Measurements from ENCODE around the gene DNAJC22. TPM values are rescaled to one million over a fixed set of nuclear protein-coding genes. Genes with fewer than 3 reads are reported as not detected.
A peak's percentile ranks its signal among the peaks of the same experiment; 100 is the strongest.

DNAJC22 gene
- total and polyA plus RNA-seq, 9 of the 15 experiments (the other 6 are each of a cell fraction or from before 2014, with no cell fraction given), result 0.10 to 1.2 (median 0.47) TPM

DNA sequence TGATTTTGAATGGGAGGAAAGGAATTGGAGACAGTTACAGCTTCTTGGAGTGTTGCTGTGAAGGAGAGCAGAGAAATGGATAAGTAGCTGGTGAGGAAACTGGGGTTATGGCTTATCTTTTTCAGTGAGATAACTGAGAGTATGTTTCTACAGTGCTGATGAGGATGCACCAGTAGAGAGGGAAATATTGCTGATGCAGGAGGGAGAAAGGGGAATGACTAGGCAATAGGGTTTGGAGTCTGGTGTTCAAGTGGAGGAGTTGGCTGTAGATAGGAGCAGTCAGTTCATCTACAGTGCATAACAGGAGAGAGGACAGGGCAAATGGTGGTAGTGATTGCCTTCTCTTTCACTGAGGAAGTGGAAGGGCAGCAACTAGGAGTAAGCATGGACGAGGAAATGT, 53.6 kb downstream of the DNAJC22 start (continued):
- TF ChIP-seq ARNT (IDR thresholded peaks at IDR 0.05), result 0 out of 4 replicates have a peak, but pooled peaks of 1 of the 2 experiments have one; percentile 46
- 0 out of 2 replicates have a peak, but pooled peaks have one; percentile 15 for TF ChIP-seq MYC (IDR thresholded peaks at IDR 0.05; ENCODE audit: low read depth, low read length)
- no peak for TF ChIP-seq MYC (CRISPR knock-in tag; IDR thresholded peaks at IDR 0.05; ENCODE audit: borderline replicate concordance, low read depth)
- TF ChIP-seq NFYB (IDR thresholded peaks at IDR 0.05; ENCODE audit: extremely low read depth, insufficient read length), result no peak
- no peak for TF ChIP-seq HMG20B (CRISPR knock-in tag; IDR thresholded peaks at IDR 0.05)
- TF ChIP-seq NR2C2 (CRISPR knock-in tag; IDR thresholded peaks at IDR 0.05), result no peak
- no peak for TF ChIP-seq NR2C2 (tag; IDR thresholded peaks at IDR 0.05)
- TF ChIP-seq MAFK (IDR thresholded peaks at IDR 0.05; ENCODE audit: low read length), result peak; percentile 93
- no peak for TF ChIP-seq RBFOX2 (IDR thresholded peaks at IDR 0.05; ENCODE audit: low read depth, low read length)
- no peak for TF ChIP-seq CHCHD3 (CRISPR knock-in tag; IDR thresholded peaks at IDR 0.05)
- TF ChIP-seq CTCFL (IDR thresholded peaks at IDR 0.05; ENCODE audit: borderline replicate concordance, insufficient read depth, low read depth, low read length, poor library complexity, severe bottlenecking), result no peak
- peak; percentile 100 for TF ChIP-seq ZNF316 (IDR thresholded peaks at IDR 0.05)
- no peak for TF ChIP-seq RBM25 (IDR thresholded peaks at IDR 0.05; ENCODE audit: low read depth, low read length, severe bottlenecking)
- no peak for TF ChIP-seq PHB (CRISPR knock-in tag; IDR thresholded peaks at IDR 0.05)
- TF ChIP-seq ZSCAN29 (IDR thresholded peaks at IDR 0.05), result no peak
- TF ChIP-seq CREB1 (IDR thresholded peaks at IDR 0.05), result no peak
- no peak for TF ChIP-seq CREB1 (CRISPR knock-in tag; IDR thresholded peaks at IDR 0.05)
- no peak for TF ChIP-seq POLR2B (IDR thresholded peaks at IDR 0.05; ENCODE audit: low read depth, partially characterized antibody)
- TF ChIP-seq ELF1 (tag; IDR thresholded peaks at IDR 0.05), result no peak
- TF ChIP-seq CTBP1 (IDR thresholded peaks at IDR 0.05; ENCODE audit: borderline replicate concordance), result peak; percentile 99
- peak; percentile 19; the same call in 1 of the 2 replicates for TF ChIP-seq TCF3 (CRISPR knock-in tag; IDR thresholded peaks at IDR 0.05)
- TF ChIP-seq RBM15 (IDR thresholded peaks at IDR 0.05; ENCODE audit: insufficient read depth, low read length), result no peak
- no peak for TF ChIP-seq ATF4 (CRISPR knock-in tag; IDR thresholded peaks at IDR 0.05)
- peak; percentile 99 for TF ChIP-seq C11orf30 (IDR thresholded peaks at IDR 0.05; ENCODE audit: low read depth)
- no peak for TF ChIP-seq ZNF561 (CRISPR knock-in tag; conservative IDR thresholded peaks at IDR 0.05)
